Ishikawa (cell line): ENCODE measurements around the gene EPAS1.

Experiments used
- NFIC ChIP-seq: IDR thresholded peaks from 2 replicates; pipeline ENCODE4 v1.6.1; 2012
- REST ChIP-seq: IDR thresholded peaks from 2 replicates; pipeline ENCODE4 v1.6.1; 2012; ENCODE audit warnings: low read depth, mild to moderate bottlenecking
- TAF1 ChIP-seq: IDR thresholded peaks from 2 replicates; pipeline ENCODE4 v1.6.1; 2012; ENCODE audit warnings: low read depth, mild to moderate bottlenecking
- USF1 ChIP-seq: IDR thresholded peaks from 2 replicates; pipeline ENCODE4 v1.6.1; 2012

DNA sequence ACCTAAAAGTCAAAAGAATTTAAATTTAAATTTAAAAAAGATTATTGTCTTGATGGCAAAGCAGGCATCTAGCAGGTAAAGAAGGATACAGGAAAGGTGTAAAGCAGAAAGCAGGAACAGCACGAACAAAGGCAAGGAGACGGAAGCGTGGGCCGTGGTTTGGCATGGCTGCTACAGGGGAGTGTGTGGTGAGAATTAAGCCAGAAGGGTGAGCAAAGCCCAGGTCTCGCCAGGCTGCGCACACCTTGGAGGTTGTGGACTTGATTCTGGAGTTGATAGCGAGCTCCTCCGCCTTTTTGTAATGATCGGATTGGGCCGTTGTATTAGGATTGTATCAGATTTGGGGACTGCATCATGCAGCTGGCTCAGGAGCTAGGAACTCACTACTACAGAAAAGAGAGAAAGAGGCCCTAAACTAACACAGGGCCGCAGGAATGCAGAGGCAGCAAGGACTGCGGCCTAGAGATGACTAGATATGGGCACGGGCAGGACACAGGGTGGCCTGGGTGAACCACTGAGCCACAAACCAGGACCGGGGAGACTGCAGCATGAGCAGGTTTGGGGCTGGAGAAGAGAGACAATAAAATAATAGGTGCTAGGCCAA is 110.7 kb downstream of the EPAS1 start:
- no peak for TF ChIP-seq NFIC
- no peak for TF ChIP-seq TAF1
- no peak for TF ChIP-seq USF1
- no peak for TF ChIP-seq REST
